ENCODE data around the gene PABPN1L. TPM values are rescaled to one million over a fixed set of nuclear protein-coding genes. Genes with fewer than 3 reads are reported as not detected.

Gene PABPN1L
- total and polyA plus RNA-seq, 9 of the 15 experiments (the other 6 are each of a cell fraction or from before 2014, with no cell fraction given): 0.11 to 0.32 TPM; not detected in 7

GRCh38 chr16:88870608-88871348, 4.3 kb upstream of the PABPN1L start (continued):
- TF ChIP-seq, protein P1, sequence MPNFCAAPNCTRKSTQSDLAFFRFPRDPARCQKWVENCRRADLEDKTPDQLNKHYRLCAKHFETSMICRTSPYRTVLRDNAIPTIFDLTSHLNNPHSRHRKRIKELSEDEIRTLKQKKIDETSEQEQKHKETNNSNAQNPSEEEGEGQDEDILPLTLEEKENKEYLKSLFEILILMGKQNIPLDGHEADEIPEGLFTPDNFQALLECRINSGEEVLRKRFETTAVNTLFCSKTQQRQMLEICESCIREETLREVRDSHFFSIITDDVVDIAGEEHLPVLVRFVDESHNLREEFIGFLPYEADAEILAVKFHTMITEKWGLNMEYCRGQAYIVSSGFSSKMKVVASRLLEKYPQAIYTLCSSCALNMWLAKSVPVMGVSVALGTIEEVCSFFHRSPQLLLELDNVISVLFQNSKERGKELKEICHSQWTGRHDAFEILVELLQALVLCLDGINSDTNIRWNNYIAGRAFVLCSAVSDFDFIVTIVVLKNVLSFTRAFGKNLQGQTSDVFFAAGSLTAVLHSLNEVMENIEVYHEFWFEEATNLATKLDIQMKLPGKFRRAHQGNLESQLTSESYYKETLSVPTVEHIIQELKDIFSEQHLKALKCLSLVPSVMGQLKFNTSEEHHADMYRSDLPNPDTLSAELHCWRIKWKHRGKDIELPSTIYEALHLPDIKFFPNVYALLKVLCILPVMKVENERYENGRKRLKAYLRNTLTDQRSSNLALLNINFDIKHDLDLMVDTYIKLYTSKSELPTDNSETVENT (CRISPR knock-in tag; IDR thresholded peaks at IDR 0.05): no peak
- TF ChIP-seq RBBP5 (IDR thresholded peaks at IDR 0.05; ENCODE audit: borderline replicate concordance, insufficient read depth, low read length, poor library complexity, severe bottlenecking) (peak; percentile 21), ZBTB12 (CRISPR knock-in tag; IDR thresholded peaks at IDR 0.05) (no peak), MAX (CRISPR knock-in tag; IDR thresholded peaks at IDR 0.05) (no peak), GABPB2 (CRISPR knock-in tag; conservative IDR thresholded peaks at IDR 0.05) (no peak)
- TF ChIP-seq, protein P2, sequence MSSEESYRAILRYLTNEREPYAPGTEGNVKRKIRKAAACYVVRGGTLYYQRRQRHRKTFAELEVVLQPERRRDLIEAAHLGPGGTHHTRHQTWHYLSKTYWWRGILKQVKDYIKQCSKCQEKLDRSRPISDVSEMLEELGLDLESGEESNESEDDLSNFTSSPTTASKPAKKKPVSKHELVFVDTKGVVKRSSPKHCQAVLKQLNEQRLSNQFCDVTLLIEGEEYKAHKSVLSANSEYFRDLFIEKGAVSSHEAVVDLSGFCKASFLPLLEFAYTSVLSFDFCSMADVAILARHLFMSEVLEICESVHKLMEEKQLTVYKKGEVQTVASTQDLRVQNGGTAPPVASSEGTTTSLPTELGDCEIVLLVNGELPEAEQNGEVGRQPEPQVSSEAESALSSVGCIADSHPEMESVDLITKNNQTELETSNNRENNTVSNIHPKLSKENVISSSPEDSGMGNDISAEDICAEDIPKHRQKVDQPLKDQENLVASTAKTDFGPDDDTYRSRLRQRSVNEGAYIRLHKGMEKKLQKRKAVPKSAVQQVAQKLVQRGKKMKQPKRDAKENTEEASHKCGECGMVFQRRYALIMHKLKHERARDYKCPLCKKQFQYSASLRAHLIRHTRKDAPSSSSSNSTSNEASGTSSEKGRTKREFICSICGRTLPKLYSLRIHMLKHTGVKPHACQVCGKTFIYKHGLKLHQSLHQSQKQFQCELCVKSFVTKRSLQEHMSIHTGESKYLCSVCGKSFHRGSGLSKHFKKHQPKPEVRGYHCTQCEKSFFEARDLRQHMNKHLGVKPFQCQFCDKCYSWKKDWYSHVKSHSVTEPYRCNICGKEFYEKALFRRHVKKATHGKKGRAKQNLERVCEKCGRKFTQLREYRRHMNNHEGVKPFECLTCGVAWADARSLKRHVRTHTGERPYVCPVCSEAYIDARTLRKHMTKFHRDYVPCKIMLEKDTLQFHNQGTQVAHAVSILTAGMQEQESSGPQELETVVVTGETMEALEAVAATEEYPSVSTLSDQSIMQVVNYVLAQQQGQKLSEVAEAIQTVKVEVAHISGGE (CRISPR knock-in tag; IDR thresholded peaks at IDR 0.05): peak in 1 of 3 experiments; percentile 61; a peak in 2 of 6 replicates

All from K562 (cell line).